Measurements from ENCODE around the gene CDR2.
"Not testable (repeated sequence)": the region's sequence is repeated elsewhere in the genome, so short reads cannot be mapped to it uniquely, and the experiment has no call there.

Gene CDR2

GRCh38 chr16:22375117-22375962 lies 921 bp upstream of the CDR2 start:
- DNase-seq = no peak

DNA sequence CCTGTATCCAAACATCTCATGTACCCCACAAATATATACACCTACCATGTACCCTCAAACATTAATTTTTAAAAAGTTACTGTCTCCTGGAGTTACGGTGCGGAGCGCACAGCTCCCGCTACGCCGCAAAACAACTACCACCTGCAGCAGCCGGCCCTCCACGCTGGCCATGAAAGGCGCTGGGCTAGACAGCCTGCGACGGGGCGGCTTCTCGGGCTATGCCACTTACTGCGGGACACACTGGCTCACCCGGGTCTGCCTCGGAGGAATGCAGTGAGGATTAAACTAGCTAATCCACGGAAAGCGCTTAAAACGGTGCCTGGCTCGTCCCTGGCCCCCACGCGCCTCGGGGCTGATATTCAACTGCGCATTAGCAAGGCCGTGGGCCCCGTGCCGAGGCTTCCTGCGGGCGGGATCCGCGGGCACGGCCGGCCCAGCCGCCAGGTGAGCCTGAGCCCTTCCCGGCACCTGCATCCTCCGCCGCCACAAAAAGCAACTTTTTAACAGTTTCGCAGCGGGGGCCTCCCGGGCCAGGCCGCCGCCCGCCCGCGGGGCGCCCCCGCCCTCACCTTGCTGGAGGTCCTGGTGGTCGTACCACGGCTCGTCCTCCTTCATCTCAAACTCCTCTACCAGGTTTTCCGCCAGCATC lies 633 bp downstream of the CDR2 start:
- peak; percentile 31 for DNase-seq

- DNase-seq = no peak
Observed at GRCh38 chr16:22372882-22373661, 1.3 kb downstream of the CDR2 start.

DNA sequence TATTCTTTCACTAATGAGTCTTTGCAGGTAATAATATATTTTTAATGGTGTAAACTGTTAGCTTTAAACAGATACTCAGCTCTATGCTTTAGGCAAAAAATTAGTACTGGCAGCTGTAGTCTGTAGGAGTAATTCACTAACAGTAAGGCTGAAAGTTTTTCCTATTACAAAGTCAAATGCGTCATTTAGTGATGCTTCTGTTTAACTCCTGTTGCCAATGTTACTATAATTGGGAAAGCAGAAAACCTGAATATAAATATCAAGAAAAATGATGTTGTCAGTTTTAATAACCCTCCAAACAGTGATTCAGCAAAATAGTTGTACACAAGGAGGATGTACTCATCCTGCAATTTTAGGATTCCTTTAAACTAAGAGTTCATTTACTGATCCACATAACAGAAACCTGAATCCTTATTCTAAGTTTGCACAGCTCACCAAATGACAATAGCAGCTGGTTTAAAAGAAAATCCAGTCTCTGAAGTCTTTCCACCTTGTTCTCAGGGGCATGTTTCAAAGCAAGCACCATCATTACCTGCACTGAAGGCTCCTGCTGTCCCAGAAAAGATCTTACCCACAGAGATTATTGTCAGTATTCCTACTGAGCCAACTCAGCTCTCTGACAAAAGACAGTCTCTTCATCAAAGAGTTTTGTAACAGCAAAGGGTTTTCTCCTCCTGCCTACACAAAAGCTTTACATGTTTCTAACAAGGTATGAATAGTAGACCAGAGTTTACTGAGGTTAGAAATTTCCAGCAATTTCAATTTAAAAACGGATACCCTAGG lies 4.2 kb downstream of the CDR2 start:
- DNase-seq = no peak

DNA sequence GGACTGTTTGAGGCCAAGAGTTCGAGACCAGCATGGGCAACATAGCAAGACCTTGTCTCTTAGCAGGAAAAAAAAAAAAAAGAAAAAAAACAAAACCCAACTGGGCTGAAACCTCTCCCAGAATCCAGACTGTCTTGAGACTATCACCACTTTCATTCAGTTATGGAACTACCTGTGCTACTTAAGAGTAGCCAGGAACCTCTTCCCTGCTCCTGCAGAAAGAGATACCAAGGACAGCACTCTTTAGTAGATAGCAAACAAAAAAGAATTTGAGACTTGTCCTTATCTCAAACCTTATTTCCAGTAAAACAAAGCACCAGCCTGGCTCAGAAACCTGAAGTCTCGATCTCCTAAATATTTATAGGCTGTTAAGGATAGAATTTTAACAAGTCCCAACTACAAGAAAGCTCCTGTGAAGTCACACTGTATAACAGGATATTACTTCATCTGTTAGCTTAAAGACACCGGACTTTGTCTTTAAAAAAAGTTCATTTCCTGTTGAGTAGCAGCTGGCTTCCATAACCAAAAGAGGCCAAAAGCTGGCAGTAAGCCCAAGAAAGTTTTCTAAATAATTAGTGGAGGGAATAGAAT lies 5.1 kb downstream of the CDR2 start:
- no peak for DNase-seq

GRCh38 chr16:22368200-22368826 lies 6.1 kb downstream of the CDR2 start:
- DNase-seq = not testable (repeated sequence)

- DNase-seq = no peak
Observed at GRCh38 chr16:22366889-22367288, 7.5 kb downstream of the CDR2 start.

DNA sequence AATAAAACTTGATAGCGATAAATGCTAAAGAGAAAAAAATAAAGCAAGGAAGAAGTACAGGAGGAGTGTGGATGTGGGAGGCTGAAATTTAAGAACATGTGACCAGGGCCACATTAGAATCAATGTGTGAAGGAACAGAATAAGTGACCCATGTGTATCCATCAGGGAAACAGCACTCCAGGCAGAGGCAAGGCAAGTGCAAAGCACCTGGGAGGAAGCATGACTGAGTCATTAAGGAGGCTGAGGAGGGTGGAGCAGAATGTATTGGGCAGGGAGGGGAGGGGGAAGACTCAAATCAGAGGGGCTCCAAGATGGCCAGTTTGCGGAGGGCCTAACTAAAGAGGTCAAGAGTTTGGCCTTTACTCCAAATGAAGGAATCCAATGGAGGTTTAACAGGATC lies 8.0 kb downstream of the CDR2 start:
- DNase-seq = no peak

DNA sequence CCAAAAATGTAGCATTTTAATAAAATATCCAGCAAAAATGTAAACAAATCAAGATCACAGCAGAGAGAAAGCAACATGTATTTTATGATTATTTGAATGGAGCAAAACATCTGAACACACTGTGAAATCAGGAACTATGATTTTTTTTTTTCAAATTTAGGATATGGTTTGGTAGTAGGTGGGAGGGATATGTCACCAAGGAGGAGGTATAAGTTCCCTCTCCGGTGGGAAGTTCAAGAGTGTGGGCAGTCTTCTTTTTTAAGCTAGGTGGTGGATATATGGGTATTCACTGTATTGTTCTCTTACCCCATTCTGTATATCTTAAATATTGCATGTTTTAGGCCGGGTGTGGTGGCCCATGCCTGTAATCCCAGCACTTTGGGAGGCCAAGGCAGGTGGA lies 10.2 kb downstream of the CDR2 start:
- no peak for DNase-seq

DNA sequence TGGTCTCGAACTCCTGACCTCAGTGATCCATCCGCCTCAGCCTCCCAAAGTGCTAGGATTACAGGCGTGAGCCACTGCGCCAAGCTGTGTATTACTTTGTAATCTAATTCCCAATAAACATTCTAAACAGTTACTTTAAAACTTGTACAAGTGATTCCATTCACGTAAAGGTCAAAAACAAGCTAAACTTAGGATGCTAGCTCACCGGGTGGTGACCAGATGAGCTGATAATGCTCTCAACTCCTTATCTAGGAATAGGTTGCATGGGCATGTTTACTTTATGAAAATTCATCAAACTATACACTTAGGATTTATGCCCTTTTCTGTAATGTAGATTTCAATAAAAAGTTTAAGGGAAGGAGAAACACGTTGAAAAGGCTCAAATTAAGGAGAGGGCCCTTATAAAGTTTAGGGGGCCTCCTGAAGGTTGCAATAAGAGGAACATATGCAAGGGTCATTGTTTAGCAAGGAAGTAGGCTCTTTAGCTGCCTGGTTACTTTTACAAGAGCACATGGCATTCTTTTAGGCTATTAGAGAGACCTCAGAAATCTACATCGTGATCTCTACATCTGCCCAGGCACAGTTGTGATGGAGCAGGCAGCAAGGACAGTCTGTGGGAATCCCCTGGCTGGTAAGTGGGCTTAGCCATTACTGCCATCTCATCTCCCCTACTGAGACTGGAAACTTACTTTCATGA lies 13.3 kb downstream of the CDR2 start:
- no peak for DNase-seq

DNA sequence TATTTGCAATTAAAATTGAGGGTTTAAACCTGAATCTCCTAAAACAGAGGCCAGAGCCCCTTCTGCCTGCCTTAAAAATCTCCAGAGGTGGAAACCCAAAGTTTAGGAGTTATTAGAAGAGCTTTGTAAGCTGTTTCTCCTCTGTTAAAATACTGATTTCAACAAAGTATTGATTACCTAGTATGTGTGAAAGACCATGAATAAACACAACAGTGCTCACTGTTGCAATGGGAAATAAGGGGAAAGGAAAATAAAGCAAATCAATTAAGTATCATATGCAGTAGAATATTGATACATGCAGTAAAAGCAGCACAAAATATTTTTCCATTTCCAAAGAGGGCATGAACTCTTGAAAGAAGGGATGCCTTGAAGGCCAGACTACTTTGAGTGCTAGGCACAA lies 14.7 kb downstream of the CDR2 start:
- DNase-seq = no peak

DNA sequence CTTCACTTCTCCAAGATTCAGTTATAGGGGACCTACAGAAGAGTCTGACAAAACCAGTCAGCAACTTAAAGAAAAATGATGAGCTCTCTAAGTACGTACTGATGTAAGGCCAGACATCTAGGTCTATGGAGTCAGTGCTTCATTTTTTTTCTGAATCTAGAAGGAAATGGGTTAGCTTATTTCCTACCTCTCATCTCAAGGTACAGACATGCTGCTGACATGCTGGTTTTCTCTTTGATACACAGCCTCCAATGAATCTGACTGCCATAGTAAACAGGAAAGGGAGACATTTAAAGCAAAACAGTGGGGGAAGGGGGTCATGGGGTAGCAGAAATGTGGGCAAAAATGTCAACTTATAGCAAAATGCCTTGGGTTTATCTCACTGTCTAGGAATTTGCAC lies 16.4 kb downstream of the CDR2 start:
- no peak for DNase-seq

DNA sequence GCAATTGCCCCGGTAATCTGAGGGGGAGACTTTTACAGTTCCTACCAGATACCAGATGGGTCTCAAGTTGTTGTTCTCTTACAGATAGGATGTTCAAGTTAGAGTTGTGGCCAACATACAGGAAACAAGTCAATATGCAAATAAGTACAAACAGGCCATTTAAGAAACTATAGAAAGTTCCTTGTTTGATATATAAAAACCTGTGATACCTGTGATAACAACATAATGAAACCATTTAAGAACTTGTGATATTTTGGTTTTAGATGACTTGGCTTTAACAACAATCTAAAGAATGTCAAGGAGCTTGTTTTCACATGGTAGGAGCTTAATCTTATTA lies 16.8 kb downstream of the CDR2 start:
- no peak for DNase-seq

DNA sequence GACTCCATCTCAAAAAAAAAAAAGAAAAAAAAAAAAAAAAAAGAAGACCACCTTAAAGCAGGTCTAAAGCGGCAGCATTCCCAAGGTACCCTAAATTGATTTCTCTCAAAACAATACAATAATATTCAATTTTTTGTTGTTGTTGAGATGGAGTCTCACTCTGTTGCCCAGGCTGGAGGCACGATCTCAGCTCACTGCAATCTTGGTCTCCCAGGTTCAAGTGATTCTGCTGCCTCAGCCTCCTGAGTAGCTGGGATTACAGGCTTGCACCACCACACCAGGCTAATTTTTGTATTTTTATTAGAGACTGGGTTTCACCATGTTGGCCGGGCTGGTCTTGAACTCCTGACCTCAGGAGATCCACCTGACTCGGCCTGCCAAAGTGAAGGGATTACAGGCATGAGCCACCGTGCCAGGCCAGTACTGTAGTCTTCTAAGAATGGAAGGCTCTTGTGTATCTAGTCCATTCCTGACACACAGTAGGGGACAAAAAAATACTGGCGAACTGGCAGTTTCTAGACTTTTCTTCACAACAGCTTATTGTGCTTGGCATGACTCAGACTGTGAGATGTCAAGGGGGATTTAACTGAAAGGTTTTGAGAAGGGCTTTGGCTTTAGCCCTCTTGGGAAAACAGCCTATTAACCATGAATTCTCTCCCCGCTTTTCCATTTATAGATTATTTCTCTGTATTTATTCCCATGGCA lies 17.3 kb downstream of the CDR2 start:
- DNase-seq = no peak

DNA sequence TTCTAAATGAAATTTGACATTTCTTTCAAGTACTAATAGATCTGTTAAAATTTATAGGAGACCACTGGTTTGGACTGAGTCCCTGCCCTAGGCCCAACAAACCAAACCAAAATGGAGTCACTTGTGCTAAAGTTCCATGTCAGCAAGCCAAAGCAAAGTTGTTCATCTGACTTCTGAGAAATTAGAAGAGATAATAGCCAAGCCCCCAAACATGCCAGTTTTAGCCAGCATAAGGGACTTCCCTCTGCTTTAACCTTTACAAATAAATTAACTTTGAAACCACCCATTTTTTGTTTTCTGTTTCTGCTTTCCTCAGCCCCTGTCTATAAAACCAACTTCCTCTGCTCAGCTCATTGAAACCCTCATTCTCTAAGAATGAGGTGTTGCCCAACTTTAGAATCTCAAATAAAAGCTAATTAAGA lies 18.9 kb downstream of the CDR2 start:
- DNase-seq = no peak

GRCh38 chr16:22353933-22354541 lies 20.4 kb downstream of the CDR2 start:
- DNase-seq = no peak

GRCh38 chr16:22353191-22353919 lies 21.1 kb downstream of the CDR2 start:
- DNase-seq = no peak

DNA sequence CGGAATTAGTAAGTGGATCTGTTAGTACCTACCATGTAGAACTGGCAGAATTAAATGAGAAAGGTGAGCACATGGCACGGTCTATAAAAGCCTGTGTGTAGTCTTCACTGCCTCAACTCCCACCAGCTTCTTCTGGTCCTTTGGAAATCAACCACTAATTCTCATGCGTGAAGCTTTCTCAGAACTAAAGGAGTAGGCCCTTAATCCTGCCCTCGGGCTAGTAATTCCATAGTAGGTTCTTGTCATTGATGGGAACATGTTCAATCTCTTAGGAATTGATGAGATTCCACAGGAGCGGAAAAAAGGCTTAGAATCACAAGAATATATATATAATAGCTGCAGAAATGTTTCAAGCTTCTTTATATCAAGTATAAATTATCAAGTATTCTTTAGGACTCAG lies 21.7 kb downstream of the CDR2 start:
- no peak for DNase-seq

DNA sequence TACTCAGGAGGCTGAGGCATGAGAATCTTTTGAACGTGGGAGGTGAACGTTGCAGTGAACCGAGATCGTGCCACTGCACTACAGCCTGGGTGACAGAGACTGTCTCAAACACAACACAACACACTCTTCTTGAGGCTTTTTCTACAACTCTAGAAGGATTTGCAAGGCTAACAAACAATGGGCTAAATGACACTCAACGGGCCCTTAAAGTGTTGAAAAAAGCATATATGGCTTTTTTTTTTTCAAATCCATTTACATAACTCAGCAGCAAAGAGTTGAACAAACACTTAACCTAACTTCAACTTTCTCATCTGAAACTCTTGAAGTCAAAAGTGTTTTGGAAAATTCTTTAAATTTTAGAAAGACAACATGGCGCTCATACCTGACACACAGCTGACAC lies 22.3 kb downstream of the CDR2 start:
- no peak for DNase-seq

DNA sequence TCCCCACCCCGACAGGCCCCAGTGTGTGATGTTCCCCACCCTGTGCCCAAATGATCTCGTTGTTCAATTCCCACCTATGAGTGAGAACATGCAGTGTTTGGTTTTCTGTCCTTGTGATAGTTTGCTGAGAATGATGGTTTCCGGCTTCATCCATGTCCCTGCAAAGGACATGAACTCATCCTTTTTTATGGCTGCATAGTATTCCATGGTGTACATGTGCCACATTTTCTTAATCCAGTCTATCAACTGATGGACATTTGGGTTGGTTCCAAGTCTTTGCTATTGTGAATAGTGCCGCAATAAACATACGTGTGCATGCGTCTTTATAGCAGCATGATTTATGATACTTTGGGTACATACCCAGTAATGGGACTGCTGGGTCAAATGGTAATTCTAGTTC lies 23.4 kb downstream of the CDR2 start:
- not testable (repeated sequence) for DNase-seq
